Neural crest cell (in vitro differentiated cells): Measurements from ENCODE around the gene MAML3. TPM values are rescaled to one million over a fixed set of nuclear protein-coding genes. Genes with fewer than 3 reads are reported as not detected.

Source experiments
- DNase-seq: peaks from one replicate; pipeline ENCODE4 v3.0.0; 2021; ENCODE audit warnings: low read depth, mixed read lengths, low spot score
- H3K27ac Mint-ChIP-seq: one replicate; pipeline ENCODE4 v1.8.0; 2021; ENCODE audit warnings: mild to moderate bottlenecking, mixed read lengths; ENCODE audit not compliant: unreplicated experiment
- H3K27me3 Mint-ChIP-seq: 2 replicates; pipeline ENCODE4 v1.8.0; 2021; ENCODE audit warnings: low read depth, mild to moderate bottlenecking, mixed read lengths
- H3K36me3 Mint-ChIP-seq: 2 replicates; pipeline ENCODE4 v1.8.0; 2021; ENCODE audit warnings: low read depth, mild to moderate bottlenecking, mixed read lengths
- H3K4me1 Mint-ChIP-seq: 2 replicates; pipeline ENCODE4 v1.8.0; 2021; ENCODE audit warnings: mixed read lengths
- H3K4me3 Mint-ChIP-seq: one replicate; pipeline ENCODE4 v1.8.0; 2021; ENCODE audit warnings: mild to moderate bottlenecking, mixed read lengths
- H3K9me3 Mint-ChIP-seq: 2 replicates; pipeline ENCODE4 v1.8.0; 2021; ENCODE audit warnings: mixed read lengths
- CTCF ChIP-seq: fragments of 200-600 bp; sonication (generic); conservative IDR thresholded peaks from 2 replicates; pipeline ENCODE4 v1.5.0; 2021; ENCODE audit warnings: antibody characterized with exemption, mild to moderate bottlenecking
- total RNA-seq: library from RNA; stranded (reverse); gene quantifications from 2 replicates; pipeline ENCODE4 v1.2.1, GENCODE V29; 2021

Gene MAML3
- total RNA-seq, 1 donor from 2014 or later = 21.8 TPM

- Mint-ChIP-seq H3K36me3 (peaks cover 8% of the 10 kb centered on the region), H3K27ac (no peak overlapping the region), H3K27me3 (no peaks in the 10 kb centered on the region), H3K4me3 (no peak overlapping the region), H3K4me1 (peaks cover 26% of the 10 kb centered on the region), H3K9me3 (no peaks in the 10 kb centered on the region)
- DNase-seq = no peak
- no peak for TF ChIP-seq CTCF
Observed at GRCh38 chr4:140141210-140141835, 12.7 kb downstream of the MAML3 start.

- no peaks in the 10 kb centered on the region for H3K9me3 Mint-ChIP-seq
- peaks cover 33% of the 10 kb centered on the region for H3K4me1 Mint-ChIP-seq
- H3K27ac Mint-ChIP-seq = no peak overlapping the region
- no peak for TF ChIP-seq CTCF
- no peak overlapping the region for H3K4me3 Mint-ChIP-seq
- H3K36me3 Mint-ChIP-seq = peaks cover 8% of the 10 kb centered on the region
- no peaks in the 10 kb centered on the region for H3K27me3 Mint-ChIP-seq
- no peak for DNase-seq
Observed at GRCh38 chr4:140140566-140140965, 13.4 kb downstream of the MAML3 start.

GRCh38 chr4:140138428-140138827 is 15.6 kb downstream of the MAML3 start:
- H3K27ac Mint-ChIP-seq = no peak overlapping the region
- H3K4me1 Mint-ChIP-seq = peaks cover 30% of the 10 kb centered on the region
- peaks cover 8% of the 10 kb centered on the region for H3K36me3 Mint-ChIP-seq
- no peak for TF ChIP-seq CTCF
- H3K9me3 Mint-ChIP-seq = no peaks in the 10 kb centered on the region
- DNase-seq = no peak
- no peak overlapping the region for H3K4me3 Mint-ChIP-seq
- no peaks in the 10 kb centered on the region for H3K27me3 Mint-ChIP-seq

- H3K4me3 Mint-ChIP-seq = no peak overlapping the region
- peaks cover 8% of the 10 kb centered on the region for H3K36me3 Mint-ChIP-seq
- H3K4me1 Mint-ChIP-seq = peaks cover 30% of the 10 kb centered on the region
- H3K9me3 Mint-ChIP-seq = no peaks in the 10 kb centered on the region
- H3K27ac Mint-ChIP-seq = peak overlapping the region; percentile 21
- DNase-seq = no peak
- TF ChIP-seq CTCF = no peak
- no peaks in the 10 kb centered on the region for H3K27me3 Mint-ChIP-seq
Observed at GRCh38 chr4:140137671-140138070, 16.3 kb downstream of the MAML3 start.

- DNase-seq = no peak
- Mint-ChIP-seq H3K9me3 (no peaks in the 10 kb centered on the region), H3K4me3 (no peak overlapping the region), H3K27me3 (no peaks in the 10 kb centered on the region), H3K4me1 (peaks cover 30% of the 10 kb centered on the region), H3K36me3 (peaks cover 8% of the 10 kb centered on the region), H3K27ac (no peak overlapping the region)
- TF ChIP-seq CTCF = no peak
Observed at GRCh38 chr4:140136509-140136908, 17.5 kb downstream of the MAML3 start.
